BE2C (cell line): ENCODE data around the gene ZNF236.

Experiments
- DNase-seq: peaks from one replicate; pipeline ENCODE4 v3.0.0-alpha.2; 2020
- H3K27me3 ChIP-seq: fragments of 250-450 bp; sonication (Bioruptor Pico); 2 replicates; pipeline ENCODE4 v1.5.1; 2020; ENCODE audit warnings: mild to moderate bottlenecking
- H3K36me3 ChIP-seq: fragments of 250-450 bp; sonication (Bioruptor Pico); 2 replicates; pipeline ENCODE4 v1.5.1; 2020; ENCODE audit warnings: mild to moderate bottlenecking
- H3K4me1 ChIP-seq: fragments of 250-450 bp; sonication (Bioruptor Pico); 2 replicates; pipeline ENCODE4 v1.5.1; 2020
- H3K4me3 ChIP-seq: 2 replicates; pipeline ENCODE4 v1.5.1; 2011; ENCODE audit warnings: low read depth, low read length
- H3K9me3 ChIP-seq: fragments of 250-450 bp; sonication (Bioruptor Pico); 2 replicates; pipeline ENCODE4 v1.5.1; 2020
- TF ChIP-seq, protein P1 (sequence below): IDR thresholded peaks from 2 replicates; pipeline ENCODE4 v1.5.1; 2012; ENCODE audit warnings: mild to moderate bottlenecking, low read depth, low read length

The ZNF236 gene

GRCh38 chr18:76913583-76913982, 91.2 kb downstream of the ZNF236 start:
- DNase-seq, result no peak
- no peaks in the 10 kb centered on the region for H3K9me3 ChIP-seq
- no peaks in the 10 kb centered on the region for H3K27me3 ChIP-seq
- no peaks in the 10 kb centered on the region for H3K36me3 ChIP-seq
- TF ChIP-seq, protein P1, sequence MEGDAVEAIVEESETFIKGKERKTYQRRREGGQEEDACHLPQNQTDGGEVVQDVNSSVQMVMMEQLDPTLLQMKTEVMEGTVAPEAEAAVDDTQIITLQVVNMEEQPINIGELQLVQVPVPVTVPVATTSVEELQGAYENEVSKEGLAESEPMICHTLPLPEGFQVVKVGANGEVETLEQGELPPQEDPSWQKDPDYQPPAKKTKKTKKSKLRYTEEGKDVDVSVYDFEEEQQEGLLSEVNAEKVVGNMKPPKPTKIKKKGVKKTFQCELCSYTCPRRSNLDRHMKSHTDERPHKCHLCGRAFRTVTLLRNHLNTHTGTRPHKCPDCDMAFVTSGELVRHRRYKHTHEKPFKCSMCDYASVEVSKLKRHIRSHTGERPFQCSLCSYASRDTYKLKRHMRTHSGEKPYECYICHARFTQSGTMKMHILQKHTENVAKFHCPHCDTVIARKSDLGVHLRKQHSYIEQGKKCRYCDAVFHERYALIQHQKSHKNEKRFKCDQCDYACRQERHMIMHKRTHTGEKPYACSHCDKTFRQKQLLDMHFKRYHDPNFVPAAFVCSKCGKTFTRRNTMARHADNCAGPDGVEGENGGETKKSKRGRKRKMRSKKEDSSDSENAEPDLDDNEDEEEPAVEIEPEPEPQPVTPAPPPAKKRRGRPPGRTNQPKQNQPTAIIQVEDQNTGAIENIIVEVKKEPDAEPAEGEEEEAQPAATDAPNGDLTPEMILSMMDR, result no peak
- H3K4me1 ChIP-seq, result no peaks in the 10 kb centered on the region
- no peak overlapping the region for H3K4me3 ChIP-seq

- Histone ChIP-seq H3K4me1 (no peaks in the 10 kb centered on the region), H3K4me3 (no peak overlapping the region), H3K36me3 (no peaks in the 10 kb centered on the region), H3K27me3 (no peaks in the 10 kb centered on the region), H3K9me3 (no peaks in the 10 kb centered on the region)
- TF ChIP-seq, protein P1, result no peak
- DNase-seq, result no peak
Measured at GRCh38 chr18:76914314-76914713, 92.0 kb downstream of the ZNF236 start.

- no peak overlapping the region for H3K4me3 ChIP-seq
- no peaks in the 10 kb centered on the region for H3K9me3 ChIP-seq
- H3K36me3 ChIP-seq, result no peaks in the 10 kb centered on the region
- TF ChIP-seq, protein P1, result no peak
- no peak for DNase-seq
- no peaks in the 10 kb centered on the region for H3K27me3 ChIP-seq
- no peaks in the 10 kb centered on the region for H3K4me1 ChIP-seq
Measured at GRCh38 chr18:76914796-76915195, 92.4 kb downstream of the ZNF236 start.

- TF ChIP-seq, protein P1, result no peak
- Histone ChIP-seq H3K4me3 (no peak overlapping the region), H3K36me3 (no peaks in the 10 kb centered on the region), H3K27me3 (no peaks in the 10 kb centered on the region), H3K4me1 (no peaks in the 10 kb centered on the region), H3K9me3 (no peaks in the 10 kb centered on the region)
- no peak for DNase-seq
Measured at GRCh38 chr18:76915456-76915855, 93.1 kb downstream of the ZNF236 start.

DNA sequence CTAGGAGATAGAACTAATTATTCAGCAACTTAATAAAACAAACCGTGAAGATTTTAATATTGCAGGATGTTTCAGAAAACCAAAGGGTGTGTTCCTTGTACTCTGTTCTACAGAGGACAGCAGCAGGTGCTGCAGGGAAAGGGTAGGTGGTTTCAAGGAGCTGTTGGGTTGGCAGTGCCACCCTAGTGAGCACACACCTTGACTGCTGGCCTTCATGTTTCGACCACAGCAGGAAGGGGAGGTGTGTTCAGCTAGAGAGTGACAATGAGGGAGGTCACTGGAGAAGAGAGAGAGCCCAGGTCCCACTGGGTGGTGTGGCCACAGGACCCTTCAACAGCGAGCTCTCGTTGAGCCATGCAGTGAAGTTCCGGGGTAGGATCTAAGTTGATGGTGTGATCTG, 98.6 kb downstream of the ZNF236 start:
- H3K27me3 ChIP-seq, result no peaks in the 10 kb centered on the region
- no peak overlapping the region for H3K4me3 ChIP-seq
- no peaks in the 10 kb centered on the region for H3K36me3 ChIP-seq
- H3K4me1 ChIP-seq, result no peaks in the 10 kb centered on the region
- no peaks in the 10 kb centered on the region for H3K9me3 ChIP-seq
- no peak for DNase-seq
- TF ChIP-seq, protein P1, result no peak

GRCh38 chr18:76922107-76922506, 99.8 kb downstream of the ZNF236 start:
- Histone ChIP-seq H3K4me3 (no peak overlapping the region), H3K27me3 (no peaks in the 10 kb centered on the region), H3K4me1 (no peaks in the 10 kb centered on the region), H3K9me3 (no peaks in the 10 kb centered on the region), H3K36me3 (no peaks in the 10 kb centered on the region)
- DNase-seq, result peak; percentile 53
- TF ChIP-seq, protein P1, result peak; percentile 75
